Measurements from ENCODE around the gene NIPAL4. TPM values are rescaled to one million over a fixed set of nuclear protein-coding genes. Genes with fewer than 3 reads are reported as not detected.

NIPAL4 gene
- total RNA-seq, 4 donors from 2014 or later, result 0.63 to 1.2 (median 0.84) TPM; not detected in 1

GRCh38 chr5:157485340-157485739 is 25.3 kb downstream of the NIPAL4 start:
- DNase-seq (ENCODE audit: low spot score), result no peak
- no peak for ATAC-seq (ENCODE audit: low FRiP score)
- TF ChIP-seq CTCF (IDR thresholded peaks at IDR 0.05), result no peak

GRCh38 chr5:157485811-157486210 is 25.8 kb downstream of the NIPAL4 start:
- DNase-seq (ENCODE audit: low spot score), result no peak
- ATAC-seq (ENCODE audit: low FRiP score), result no peak
- TF ChIP-seq CTCF (IDR thresholded peaks at IDR 0.05), result no peak

- DNase-seq (ENCODE audit: low spot score) (no peak), ATAC-seq (ENCODE audit: low FRiP score) (no peak)
- TF ChIP-seq CTCF (IDR thresholded peaks at IDR 0.05), result no peak
Observed at GRCh38 chr5:157486221-157486681, 26.2 kb downstream of the NIPAL4 start.

- no peak for ATAC-seq (ENCODE audit: low FRiP score)
Observed at GRCh38 chr5:157486861-157487260, 26.8 kb downstream of the NIPAL4 start.

GRCh38 chr5:157487358-157487757 is 27.3 kb downstream of the NIPAL4 start:
- no peak for ATAC-seq (ENCODE audit: low FRiP score)
- TF ChIP-seq CTCF (IDR thresholded peaks at IDR 0.05), result no peak
- DNase-seq (ENCODE audit: low spot score), result no peak

More at GRCh38 chr5:157486861-157487260, 26.8 kb downstream of the NIPAL4 start:
- TF ChIP-seq CTCF (IDR thresholded peaks at IDR 0.05), result no peak
- DNase-seq (ENCODE audit: low spot score), result no peak

DNA sequence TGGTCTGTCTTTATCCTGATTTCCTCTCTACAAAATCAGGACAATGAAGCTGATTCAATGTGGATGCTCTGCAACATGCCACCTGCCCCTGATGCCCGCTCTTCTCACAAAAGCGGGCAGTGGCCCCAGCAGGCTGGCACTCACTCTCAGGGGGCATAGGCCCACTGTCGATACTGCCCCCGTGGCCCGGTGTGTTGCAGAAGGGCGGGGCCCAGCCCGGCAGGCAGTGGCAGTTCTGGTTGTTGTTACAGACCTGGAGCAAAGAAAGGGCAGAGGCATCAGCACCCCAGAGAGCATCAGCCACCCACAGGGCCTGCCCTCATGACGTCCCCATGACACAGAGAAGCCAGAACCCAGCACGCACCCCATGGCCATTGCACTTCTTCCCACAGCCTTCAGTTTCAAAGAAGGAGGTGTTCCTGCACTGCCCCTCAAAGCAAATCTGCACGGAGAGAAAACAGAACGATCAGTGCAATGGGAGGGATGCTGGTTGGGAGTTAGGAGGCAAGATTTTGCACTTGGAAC is 31.5 kb downstream of the NIPAL4 start:
- DNase-seq (ENCODE audit: low spot score) (no peak), ATAC-seq (ENCODE audit: low FRiP score) (no peak)
- no peak for TF ChIP-seq CTCF (IDR thresholded peaks at IDR 0.05)

GRCh38 chr5:157492886-157493285 is 32.9 kb downstream of the NIPAL4 start:
- ATAC-seq (ENCODE audit: low FRiP score), result no peak
- DNase-seq (ENCODE audit: low spot score), result no peak
- TF ChIP-seq CTCF (IDR thresholded peaks at IDR 0.05), result no peak
